PC-3 (cell line): ENCODE data around the gene SLC19A2. TPM values are rescaled to one million over a fixed set of nuclear protein-coding genes. Genes with fewer than 3 reads are reported as not detected.
"Not testable (repeated sequence)": the region's sequence is repeated elsewhere in the genome, so short reads cannot be mapped to it uniquely, and the experiment has no call there.

Experiments used
- ATAC-seq: fragments of 200-7000 bp; cut with Tn5 transposase; 2 replicates; pipeline ENCODE4 v1.9.1; 2020; ENCODE audit warnings: mild to moderate bottlenecking, moderate library complexity
- Bru-seq: library from RNA; stranded (reverse); fragments of 400-500 nt; gene quantifications from one replicate; lab custom pipeline; 2021; lab: Mats Ljungman, UMichigan
- BruChase-seq, 2 experiments: library from RNA; stranded (reverse); fragments of 400-500 nt; gene quantifications; one replicate each; lab custom pipeline; 2021; lab: Mats Ljungman, UMichigan
- BruUV-seq: library from RNA; stranded (reverse); fragments of 400-500 nt; replicated peaks from 2 replicates; lab custom pipeline; 2021; lab: Mats Ljungman, UMichigan
- CTCF ChIA-PET: fragments of 300-600 bp; sonication (Branson Sonifier 250); formaldehyde crosslinking; loops from one replicate; lab custom pipeline; 2022; ENCODE audit warnings: antibody characterized with exemption; lab: Charles Lee
- POLR2A ChIA-PET: fragments of 300-600 bp; sonication (Branson Sonifier 250); formaldehyde crosslinking; loops from one replicate; lab custom pipeline; 2022; ENCODE audit warnings: antibody characterized with exemption; ENCODE audit not compliant: unreplicated experiment; lab: Charles Lee
- DNase-seq: peaks from one replicate; pipeline ENCODE4 v3.0.0-alpha.2; 2015
- H2AFZ ChIP-seq: fragments of 300-600 bp; sonication (generic); 2 replicates; pipeline ENCODE4 v1.6.0; 2016; ENCODE audit warnings: antibody characterized with exemption, low read length
- H3F3A ChIP-seq: fragments of 300-600 bp; sonication (generic); one replicate; pipeline ENCODE4 v1.6.0; 2017; ENCODE audit warnings: antibody characterized with exemption, low read length, control low read depth, mild to moderate bottlenecking; ENCODE audit not compliant: unreplicated experiment
- H3K27ac ChIP-seq: fragments of 300-600 bp; sonication (generic); 2 replicates; pipeline ENCODE4 v1.5.1; 2016; ENCODE audit warnings: mild to moderate bottlenecking, low read length
- H3K27me3 ChIP-seq: fragments of 300-600 bp; sonication (generic); 2 replicates; pipeline ENCODE4 v1.6.1; 2016; ENCODE audit warnings: low read length, mixed read lengths
- H3K36me3 ChIP-seq: fragments of 300-600 bp; sonication (generic); 2 replicates; pipeline ENCODE4 v1.6.1; 2016; ENCODE audit warnings: low read depth, mixed run types, low read length, mixed read lengths
- H3K4me1 ChIP-seq: fragments of 300-600 bp; sonication (generic); 2 replicates; pipeline ENCODE4 v1.5.1; 2016; ENCODE audit warnings: low read length; ENCODE audit not compliant: insufficient read depth
- H3K4me2 ChIP-seq: fragments of 300-600 bp; sonication (generic); 2 replicates; pipeline ENCODE4 v1.6.0; 2016; ENCODE audit warnings: low read length
- H3K4me3 ChIP-seq: fragments of 300-600 bp; sonication (generic); 2 replicates; pipeline ENCODE4 v1.5.1; 2016; ENCODE audit warnings: mild to moderate bottlenecking, low read length, mixed read lengths
- H3K79me2 ChIP-seq: fragments of 300-600 bp; sonication (generic); 2 replicates; pipeline ENCODE4 v1.6.1; 2017; ENCODE audit warnings: low read length, mixed read lengths
- H3K9ac ChIP-seq: fragments of 300-600 bp; sonication (generic); 2 replicates; pipeline ENCODE4 v1.6.0; 2016; ENCODE audit warnings: mild to moderate bottlenecking, low read length
- H3K9me2 ChIP-seq: fragments of 300-600 bp; sonication (generic); replicated peaks from 2 replicates; pipeline ENCODE4 v1.6.1; 2016; ENCODE audit warnings: mixed run types, low read length, mixed read lengths
- H3K9me3 ChIP-seq: fragments of 300-600 bp; sonication (generic); 2 replicates; pipeline ENCODE4 v1.6.1; 2016; ENCODE audit warnings: low read length, mixed read lengths
- H4K20me1 ChIP-seq: fragments of 300-600 bp; sonication (generic); 2 replicates; pipeline ENCODE4 v1.6.1; 2016; ENCODE audit warnings: low read length, mixed read lengths
- CTCF ChIP-seq: fragments of 300-600 bp; sonication (generic); conservative IDR thresholded peaks from 2 replicates; pipeline ENCODE4 v1.5.1; 2017; ENCODE audit warnings: antibody characterized with exemption, low read depth, mild to moderate bottlenecking, low read length
- EZH2 ChIP-seq: fragments of 300-600 bp; sonication (generic); IDR thresholded peaks from one replicate; pipeline ENCODE4 v1.6.1; 2017; ENCODE audit warnings: antibody characterized with exemption, mild to moderate bottlenecking, low read length; ENCODE audit not compliant: unreplicated experiment
- EZH2phosphoT487 ChIP-seq: fragments of 300-600 bp; sonication (generic); IDR thresholded peaks from 2 replicates; pipeline ENCODE4 v1.6.1; 2018; ENCODE audit warnings: mild to moderate bottlenecking, antibody characterized with exemption, low read length, borderline replicate concordance
- intact Hi-C: fragments of 100-400 bp; cut with micrococcal nuclease; formaldehyde crosslinking; loops from 2 replicates; pipeline ENCODE4 v1.9.0; 2023
- long read RNA-seq: library from polyadenylated mRNA; unstranded; transcript quantifications from one replicate; pipeline ENCODE4 v2.0.0, GENCODE V29; 2021; ENCODE audit not compliant: unreplicated experiment
- total RNA-seq: library from RNA; depleted of rRNA; stranded (reverse); fragments of >200 nt; gene quantifications from 2 replicates; pipeline ENCODE4 v1.2.3, GENCODE V29; 2014; rRNA removed

SLC19A2 gene, protein sequence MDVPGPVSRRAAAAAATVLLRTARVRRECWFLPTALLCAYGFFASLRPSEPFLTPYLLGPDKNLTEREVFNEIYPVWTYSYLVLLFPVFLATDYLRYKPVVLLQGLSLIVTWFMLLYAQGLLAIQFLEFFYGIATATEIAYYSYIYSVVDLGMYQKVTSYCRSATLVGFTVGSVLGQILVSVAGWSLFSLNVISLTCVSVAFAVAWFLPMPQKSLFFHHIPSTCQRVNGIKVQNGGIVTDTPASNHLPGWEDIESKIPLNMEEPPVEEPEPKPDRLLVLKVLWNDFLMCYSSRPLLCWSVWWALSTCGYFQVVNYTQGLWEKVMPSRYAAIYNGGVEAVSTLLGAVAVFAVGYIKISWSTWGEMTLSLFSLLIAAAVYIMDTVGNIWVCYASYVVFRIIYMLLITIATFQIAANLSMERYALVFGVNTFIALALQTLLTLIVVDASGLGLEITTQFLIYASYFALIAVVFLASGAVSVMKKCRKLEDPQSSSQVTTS
- 8.6 and 11.0 TPM in 2 replicates for total RNA-seq
- Bru-seq, nascent RNA: percentile 80 among the genes with signal in this experiment
- percentile 78 among the genes with signal in this experiment for BruChase-seq, experiment 1, labeled RNA remaining after a 6-hour chase
- BruChase-seq, experiment 2, labeled RNA remaining after a 2-hour chase: percentile 85 among the genes with signal in this experiment
- long read RNA-seq, transcript SLC19A2-201 (6 exons, 3,671 nt): major isoform, 18 of 34 reads
- long read RNA-seq, partial matches to known transcripts: 11 of 34 reads
- long read RNA-seq, other reads (novel, unspliced or antisense): 3 of 34 reads

DNA sequence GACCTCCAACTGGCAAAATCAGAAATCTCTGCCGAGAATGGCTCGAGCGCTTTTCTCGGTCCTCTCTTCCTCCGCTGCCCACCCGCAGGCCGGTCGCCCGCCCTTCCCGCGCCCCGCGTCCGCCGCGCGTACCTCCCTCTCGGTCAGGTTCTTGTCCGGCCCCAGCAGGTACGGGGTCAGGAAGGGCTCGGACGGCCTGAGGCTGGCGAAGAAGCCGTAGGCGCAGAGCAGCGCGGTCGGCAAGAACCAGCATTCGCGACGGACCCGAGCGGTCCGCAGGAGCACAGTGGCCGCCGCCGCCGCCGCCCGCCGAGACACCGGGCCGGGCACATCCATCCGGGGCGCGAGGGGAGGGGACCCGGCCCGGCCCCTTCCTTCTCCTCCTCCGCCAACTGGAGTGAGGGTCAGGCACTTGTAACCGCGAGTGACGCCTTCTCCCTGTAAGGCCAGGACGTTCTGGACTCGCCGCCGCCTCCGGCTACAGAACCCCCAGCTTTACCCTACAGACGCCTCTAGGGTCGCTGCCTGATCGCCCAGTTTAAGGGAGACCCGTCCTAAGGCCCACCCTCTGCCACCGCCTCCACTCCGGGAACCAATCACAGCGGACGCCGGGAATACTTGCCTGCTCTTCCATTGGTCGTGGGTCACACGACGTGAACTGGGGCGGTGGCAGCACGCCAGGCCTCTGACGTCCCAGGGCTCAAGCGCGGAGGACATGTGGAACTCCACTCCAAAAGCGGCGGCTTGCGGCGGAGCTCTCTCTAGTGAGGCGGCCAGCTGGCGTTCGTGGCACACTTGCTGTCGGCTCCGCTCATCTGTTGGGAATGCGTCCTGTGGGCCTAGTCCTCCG, at the start of gene SLC19A2:
SLC19A2 (minus strand) TSS at position 514 of the 850 bp plus-strand sequence; CDS start at position 336, 178 bp downstream.
- no TSS peak for BruUV-seq
- no peaks in the 10 kb centered on the region for H3K9me3 ChIP-seq
- H3K4me3 ChIP-seq: peak within 1 kb of the TSS; percentile 76
- no peaks in the 10 kb centered on the region for H3K27me3 ChIP-seq
- H3K9me2 ChIP-seq: no peaks in the 10 kb centered on the region
- no peaks in the 10 kb centered on the region for H3F3A ChIP-seq
- peaks cover 49% of the 10 kb centered on the region for H3K79me2 ChIP-seq
- ChIA-PET CTCF (interaction anchor here (0.6 to 1.4 kb wide), 4 partner anchors 13 to 245 kb away, joined by 3 to 5 read pairs (median 3); no protein-coding TSS in a partner anchor), POLR2A (interaction anchor here (0.6 to 1.0 kb wide), 4 partner anchors 26 to 1015 kb away, joined by 3 to 6 read pairs (median 4); no protein-coding TSS in a partner anchor)
- intact Hi-C loops: loop anchor here (1.0 to 10.0 kb wide), 7 partner anchors 12 to 309 kb away; partner anchors contain the start of genes BLZF1, METTL18 and NME7
- H4K20me1 ChIP-seq: 0 out of 2 replicates have a peak, but pooled peaks cover 11% of the 10 kb centered on the region
- H2AFZ ChIP-seq: peak within 1 kb of the TSS; percentile 79
- no peaks in the 10 kb centered on the region for H3K36me3 ChIP-seq
- peak; percentile 41; the same call in 1 of the 2 replicates for TF ChIP-seq CTCF
- no peak for TF ChIP-seq EZH2phosphoT487
- TF ChIP-seq EZH2: no peak
- peak within 1 kb of the TSS; percentile 88 for H3K4me2 ChIP-seq
- DNase-seq (peak; percentile 100), ATAC-seq (peak; percentile 94)
- peak within 1 kb of the TSS; percentile 77 for H3K9ac ChIP-seq
- H3K4me1 ChIP-seq: peaks cover 45% of the 10 kb centered on the region
- H3K27ac ChIP-seq: peak within 1 kb of the TSS; percentile 76

DNA sequence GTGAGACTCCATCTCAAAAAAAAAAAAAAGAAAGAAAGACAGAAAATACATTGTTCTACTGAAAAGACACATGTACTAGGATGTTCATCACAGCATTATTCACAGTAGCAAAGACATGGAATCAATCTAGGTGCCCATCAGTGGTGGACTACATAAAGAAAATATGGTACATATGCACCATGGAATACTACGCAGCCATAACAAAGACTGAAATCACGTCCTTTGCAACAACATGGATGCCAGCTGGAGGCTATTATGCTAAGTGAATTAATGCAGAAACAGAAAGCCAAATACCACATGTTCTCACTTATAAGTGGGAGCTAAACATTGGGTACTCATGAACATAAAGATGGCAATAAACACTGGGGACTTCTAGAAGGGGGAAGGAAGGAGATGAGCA, 48.9 kb upstream of the SLC19A2 start:
- no TSS peak for BruUV-seq
- no peak overlapping the region for H3K4me3 ChIP-seq
- ATAC-seq: no peak
- no peaks in the 10 kb centered on the region for H3K36me3 ChIP-seq
- H3K4me1 ChIP-seq: peaks cover 22% of the 10 kb centered on the region
- TF ChIP-seq EZH2 (no peak), CTCF (no peak), EZH2phosphoT487 (no peak)
- H3F3A ChIP-seq: no peaks in the 10 kb centered on the region
- no peak overlapping the region for H2AFZ ChIP-seq
- H3K9me2 ChIP-seq: no peaks in the 10 kb centered on the region
- no peak overlapping the region for H3K27ac ChIP-seq
- ChIA-PET POLR2A (interaction anchor here (0.6 kb wide), 1 partner anchor 8 kb away, joined by 5 read pairs; no protein-coding TSS in a partner anchor), CTCF (no interaction called here)
- H3K9ac ChIP-seq: no peak overlapping the region
- intact Hi-C loops: no loop called here
- no peaks in the 10 kb centered on the region for H3K27me3 ChIP-seq
- no peak for DNase-seq
- no peaks in the 10 kb centered on the region for H3K79me2 ChIP-seq
- H3K9me3 ChIP-seq: no peaks in the 10 kb centered on the region
- H3K4me2 ChIP-seq: no peak overlapping the region
- H4K20me1 ChIP-seq: no peaks in the 10 kb centered on the region

DNA sequence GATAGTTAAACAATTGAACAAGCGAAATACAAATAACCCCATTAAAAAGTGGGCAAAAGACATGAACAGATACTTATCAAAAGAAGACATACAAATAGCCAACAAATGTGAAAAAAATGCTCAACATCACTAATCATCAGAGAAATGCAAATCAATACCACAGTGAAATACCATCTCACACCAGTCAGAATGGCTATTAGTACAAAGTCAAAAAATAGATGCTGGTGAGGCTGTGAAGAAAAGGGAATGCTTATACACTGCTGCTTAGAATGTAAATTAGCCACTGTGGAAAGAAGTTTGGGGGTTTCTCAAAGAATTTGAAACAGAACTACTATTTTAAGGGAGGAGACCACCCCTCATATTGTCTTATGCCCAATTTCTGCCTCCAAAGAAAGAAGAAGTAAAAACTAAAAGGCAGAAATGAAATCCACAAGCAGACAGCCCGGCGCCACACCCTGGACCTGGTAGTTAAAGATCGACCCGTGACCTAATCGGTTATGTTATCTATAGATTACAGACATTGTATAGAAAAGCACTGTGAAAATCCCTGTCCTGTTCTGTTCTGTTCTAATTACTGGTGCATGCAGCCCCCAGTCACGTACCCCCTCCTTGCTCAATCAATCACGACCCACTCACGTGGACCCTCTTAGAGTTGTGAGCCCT, 47.9 kb upstream of the SLC19A2 start:
- BruUV-seq, H3K4me3 ChIP-seq, CTCF ChIA-PET, H4K20me1 ChIP-seq, H3K9me2 ChIP-seq, H2AFZ ChIP-seq, POLR2A ChIA-PET, H3K9me3 ChIP-seq, intact Hi-C loops, ATAC-seq, H3K9ac ChIP-seq, H3K4me2 ChIP-seq, H3K27ac ChIP-seq, DNase-seq, H3K79me2 ChIP-seq, H3F3A ChIP-seq, H3K27me3 ChIP-seq, H3K36me3 ChIP-seq: not testable (repeated sequence)
- peaks cover 24% of the 10 kb centered on the region for H3K4me1 ChIP-seq
